Chondrocyte (in vitro differentiated cells): ENCODE results near the gene BDH1. TPM values are rescaled to one million over a fixed set of nuclear protein-coding genes. Genes with fewer than 3 reads are reported as not detected.

Experiments used
- DNase-seq: peaks from one replicate; pipeline ENCODE4 v3.0.0; 2021; ENCODE audit warnings: mixed read lengths, low spot score
- H3K27ac Mint-ChIP-seq: one replicate; pipeline ENCODE4 v1.8.0; 2021; ENCODE audit warnings: mild to moderate bottlenecking, moderate library complexity, mixed read lengths; ENCODE audit not compliant: unreplicated experiment
- H3K27me3 Mint-ChIP-seq: 2 replicates; pipeline ENCODE4 v1.8.0; 2021; ENCODE audit warnings: low read depth, mixed read lengths
- H3K36me3 Mint-ChIP-seq: 2 replicates; pipeline ENCODE4 v1.8.0; 2021; ENCODE audit warnings: low read depth, mixed read lengths
- H3K4me1 Mint-ChIP-seq: 2 replicates; pipeline ENCODE4 v1.8.0; 2021; ENCODE audit warnings: low read depth, mild to moderate bottlenecking, mixed read lengths
- H3K4me3 Mint-ChIP-seq: one replicate; pipeline ENCODE4 v1.8.0; 2021; ENCODE audit warnings: mild to moderate bottlenecking, moderate library complexity, mixed read lengths; ENCODE audit not compliant: unreplicated experiment
- H3K9me3 Mint-ChIP-seq: 2 replicates; pipeline ENCODE4 v1.8.0; 2021; ENCODE audit warnings: low read depth, mixed read lengths
- total RNA-seq: library from RNA; stranded (reverse); gene quantifications from 3 replicates; pipeline ENCODE4 v1.2.1, GENCODE V29; 2021
- TF ChIP-seq, protein P1 (sequence below): fragments of 200-600 bp; sonication (generic); IDR thresholded peaks from 2 replicates; pipeline ENCODE4 v1.5.0; 2021; ENCODE audit warnings: antibody characterized with exemption, mild to moderate bottlenecking, moderate library complexity

Gene BDH1
- total RNA-seq, 1 donor from 2014 or later, result 8.4 TPM

DNA sequence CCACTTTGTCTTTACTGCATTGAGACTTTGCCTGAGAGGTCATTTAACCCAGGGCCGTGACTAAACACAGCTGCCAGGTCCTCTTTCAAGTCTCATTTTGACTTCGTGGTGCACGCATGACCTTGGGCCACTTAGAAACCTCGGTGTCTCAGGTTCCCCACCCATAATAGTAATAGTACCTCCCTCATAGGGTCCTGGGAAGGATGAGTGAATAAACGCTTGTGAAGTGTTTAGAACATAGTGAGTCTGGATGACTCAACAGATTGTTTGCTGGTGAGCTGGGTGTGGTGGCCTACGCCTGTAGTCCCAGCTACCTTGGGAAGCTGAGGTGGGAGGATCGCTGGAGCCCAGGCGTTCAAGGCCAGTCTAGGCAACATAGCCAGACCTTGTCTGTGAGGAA, 56.3 kb downstream of the BDH1 start:
- H3K27ac Mint-ChIP-seq, result peak overlapping the region; percentile 81
- peaks cover 3% of the 10 kb centered on the region for H3K36me3 Mint-ChIP-seq
- peaks cover 39% of the 10 kb centered on the region for H3K4me1 Mint-ChIP-seq
- H3K27me3 Mint-ChIP-seq, result no peaks in the 10 kb centered on the region
- no peak for DNase-seq
- no peak overlapping the region for H3K4me3 Mint-ChIP-seq
- TF ChIP-seq, protein P1, sequence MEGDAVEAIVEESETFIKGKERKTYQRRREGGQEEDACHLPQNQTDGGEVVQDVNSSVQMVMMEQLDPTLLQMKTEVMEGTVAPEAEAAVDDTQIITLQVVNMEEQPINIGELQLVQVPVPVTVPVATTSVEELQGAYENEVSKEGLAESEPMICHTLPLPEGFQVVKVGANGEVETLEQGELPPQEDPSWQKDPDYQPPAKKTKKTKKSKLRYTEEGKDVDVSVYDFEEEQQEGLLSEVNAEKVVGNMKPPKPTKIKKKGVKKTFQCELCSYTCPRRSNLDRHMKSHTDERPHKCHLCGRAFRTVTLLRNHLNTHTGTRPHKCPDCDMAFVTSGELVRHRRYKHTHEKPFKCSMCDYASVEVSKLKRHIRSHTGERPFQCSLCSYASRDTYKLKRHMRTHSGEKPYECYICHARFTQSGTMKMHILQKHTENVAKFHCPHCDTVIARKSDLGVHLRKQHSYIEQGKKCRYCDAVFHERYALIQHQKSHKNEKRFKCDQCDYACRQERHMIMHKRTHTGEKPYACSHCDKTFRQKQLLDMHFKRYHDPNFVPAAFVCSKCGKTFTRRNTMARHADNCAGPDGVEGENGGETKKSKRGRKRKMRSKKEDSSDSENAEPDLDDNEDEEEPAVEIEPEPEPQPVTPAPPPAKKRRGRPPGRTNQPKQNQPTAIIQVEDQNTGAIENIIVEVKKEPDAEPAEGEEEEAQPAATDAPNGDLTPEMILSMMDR, result no peak
- H3K9me3 Mint-ChIP-seq, result no peaks in the 10 kb centered on the region

DNA sequence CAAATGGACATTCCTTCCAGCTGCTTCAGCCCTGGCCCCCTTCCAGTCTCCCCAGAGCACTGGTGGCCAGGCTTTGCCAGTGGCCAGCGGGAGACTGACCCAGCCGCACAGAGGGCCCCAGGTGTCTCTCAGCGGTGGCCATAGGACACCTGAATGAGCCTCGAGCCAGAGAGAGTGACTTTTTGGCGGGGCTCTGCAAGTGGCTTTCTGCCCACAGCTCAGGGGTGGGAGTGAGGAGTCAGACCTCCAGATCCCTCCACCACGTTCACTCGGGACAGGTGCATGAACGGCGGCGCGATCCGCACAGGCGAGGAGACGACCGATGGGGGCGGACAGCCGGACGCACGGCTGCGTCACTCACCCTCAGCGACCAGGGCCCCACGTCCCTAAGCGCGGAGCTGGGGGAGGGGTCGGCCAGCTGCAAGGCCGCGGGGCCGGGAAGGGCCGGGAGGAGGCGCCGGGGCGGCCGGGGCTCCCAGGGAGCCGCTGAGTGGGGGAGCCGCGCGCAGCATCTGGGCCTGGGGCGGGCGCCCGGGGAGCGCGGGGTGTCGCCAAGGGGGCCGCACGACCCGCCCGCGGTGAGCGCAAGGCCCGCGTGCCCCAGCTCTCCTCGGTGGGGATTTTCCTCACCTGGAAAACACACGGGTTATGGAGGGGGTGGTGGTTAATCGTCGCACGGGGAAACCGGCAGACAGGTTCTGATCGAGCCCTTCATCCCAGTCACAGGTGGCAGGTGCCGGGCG, 57.1 kb downstream of the BDH1 start:
- no peak for DNase-seq
- TF ChIP-seq, protein P1, result no peak
- H3K4me3 Mint-ChIP-seq, result no peak overlapping the region
- H3K9me3 Mint-ChIP-seq, result no peaks in the 10 kb centered on the region
- peaks cover 5% of the 10 kb centered on the region for H3K36me3 Mint-ChIP-seq
- no peaks in the 10 kb centered on the region for H3K27me3 Mint-ChIP-seq
- H3K27ac Mint-ChIP-seq, result no peak overlapping the region
- peaks cover 44% of the 10 kb centered on the region for H3K4me1 Mint-ChIP-seq

DNA sequence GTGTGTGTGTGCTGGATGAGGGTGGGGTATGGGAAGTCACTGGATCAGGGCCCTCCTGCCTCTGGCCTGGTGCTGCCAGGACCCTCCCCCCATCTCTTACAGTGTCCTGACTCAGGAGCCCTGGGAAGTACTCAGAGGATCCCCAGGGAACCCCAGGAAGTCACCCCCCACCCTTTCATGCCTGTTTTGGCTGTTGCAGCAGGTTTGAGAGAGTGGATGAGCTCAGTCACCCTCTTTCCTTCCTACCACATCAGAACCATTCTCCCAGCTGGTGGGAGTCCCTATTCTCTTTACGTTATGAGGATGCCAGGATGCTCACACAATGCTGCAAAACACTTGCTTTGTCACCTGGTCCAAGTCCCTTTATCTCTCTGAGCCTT, 59.0 kb downstream of the BDH1 start:
- no peak for DNase-seq
- H3K4me1 Mint-ChIP-seq, result peaks cover 64% of the 10 kb centered on the region
- peaks cover 7% of the 10 kb centered on the region for H3K36me3 Mint-ChIP-seq
- TF ChIP-seq, protein P1, result no peak
- no peak overlapping the region for H3K4me3 Mint-ChIP-seq
- no peaks in the 10 kb centered on the region for H3K9me3 Mint-ChIP-seq
- H3K27ac Mint-ChIP-seq, result peak overlapping the region; percentile 91
- no peaks in the 10 kb centered on the region for H3K27me3 Mint-ChIP-seq

DNA sequence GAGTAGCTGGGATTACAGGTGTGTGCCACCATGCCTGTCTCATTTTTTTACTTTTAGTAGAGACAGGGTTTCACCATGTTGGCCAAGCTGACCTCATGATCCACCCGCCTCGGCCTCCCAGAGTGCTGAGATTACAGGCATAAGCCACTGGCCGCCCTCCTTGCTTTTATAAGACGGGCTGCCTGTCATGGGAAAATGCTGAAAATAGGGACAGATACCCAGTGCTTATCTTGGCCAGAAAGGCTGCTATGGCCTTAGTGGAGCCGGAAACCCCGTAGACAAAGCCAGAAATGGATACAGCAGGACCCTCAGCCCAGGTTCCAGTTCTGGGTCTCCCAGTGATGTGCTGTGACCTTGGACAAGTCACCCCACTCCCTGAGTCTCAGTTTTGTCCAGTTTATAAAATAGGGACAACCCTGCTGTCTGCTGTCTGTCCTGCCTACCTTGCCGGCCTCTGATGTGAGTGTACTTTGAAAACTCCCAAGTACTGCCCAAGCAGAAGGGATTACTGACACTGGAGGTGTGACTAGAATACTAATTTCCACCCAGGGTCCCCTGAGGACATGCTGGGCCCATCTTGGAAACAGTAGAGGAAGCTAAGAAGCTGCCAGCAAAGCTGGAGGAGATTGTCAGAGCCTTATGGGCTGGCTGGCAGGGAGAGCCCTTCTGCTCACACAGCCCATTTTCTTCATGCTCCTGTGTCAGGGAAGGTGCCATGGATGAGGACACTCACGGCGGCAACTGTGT, 59.6 kb downstream of the BDH1 start:
- no peaks in the 10 kb centered on the region for H3K9me3 Mint-ChIP-seq
- H3K27me3 Mint-ChIP-seq, result no peaks in the 10 kb centered on the region
- DNase-seq, result no peak
- H3K36me3 Mint-ChIP-seq, result peaks cover 7% of the 10 kb centered on the region
- no peak overlapping the region for H3K4me3 Mint-ChIP-seq
- peaks cover 68% of the 10 kb centered on the region for H3K4me1 Mint-ChIP-seq
- TF ChIP-seq, protein P1, result no peak
- H3K27ac Mint-ChIP-seq, result peak overlapping the region; percentile 91

DNA sequence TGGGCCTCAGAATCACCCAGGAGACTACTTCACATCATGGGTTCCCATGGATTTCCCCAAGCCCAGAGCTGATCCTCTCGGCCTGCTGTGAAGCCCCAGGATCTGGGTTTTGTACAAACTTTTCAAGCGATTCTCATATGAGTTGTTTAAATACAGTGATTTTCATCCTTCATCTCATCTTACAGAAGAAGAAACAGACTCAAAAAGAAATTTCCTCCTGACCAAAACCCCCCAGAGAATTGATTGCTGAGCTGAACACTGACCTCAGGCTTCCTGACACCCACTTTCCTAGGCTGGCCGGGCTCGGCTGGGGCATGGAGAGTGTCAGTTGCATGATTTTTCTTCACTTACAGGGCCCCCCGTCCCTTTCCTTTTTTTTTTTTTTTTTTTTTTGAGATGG, 60.3 kb downstream of the BDH1 start:
- Mint-ChIP-seq H3K4me1 (peaks cover 74% of the 10 kb centered on the region), H3K27ac (peak overlapping the region; percentile 91)
- TF ChIP-seq, protein P1, result no peak

More for the DNA sequence above, 60.3 kb downstream of the BDH1 start:
- Mint-ChIP-seq H3K36me3 (peaks cover 7% of the 10 kb centered on the region), H3K4me3 (no peak overlapping the region), H3K9me3 (no peaks in the 10 kb centered on the region), H3K27me3 (no peaks in the 10 kb centered on the region)
- no peak for DNase-seq
